ENCODE measurements around the gene CNTNAP5. TPM values are rescaled to one million over a fixed set of nuclear protein-coding genes. Genes with fewer than 3 reads are reported as not detected.

The CNTNAP5 gene
- total and polyA plus RNA-seq, 2 of the 8 experiments (the other 6 are each of a cell fraction or from before 2014, with no cell fraction given): 0.11 to 0.76 TPM

DNA sequence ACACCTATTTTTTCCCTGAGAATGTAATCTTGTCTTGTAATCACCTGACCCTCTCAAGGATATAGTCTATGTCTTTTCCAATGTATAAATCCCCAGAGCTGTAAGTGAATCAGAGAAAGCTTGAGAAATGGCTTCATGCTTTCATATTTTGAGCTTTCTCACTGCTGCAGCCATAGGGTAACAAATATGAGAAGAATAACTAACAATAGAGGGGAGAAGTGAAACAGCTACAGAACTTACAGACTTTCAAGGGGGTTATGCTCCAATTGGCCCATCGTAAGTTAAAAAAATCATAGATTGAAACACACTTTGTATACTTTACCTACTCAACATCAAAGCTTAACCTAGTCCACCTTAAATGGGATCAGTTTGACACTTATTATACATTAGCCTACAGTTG, 111.0 kb downstream of the CNTNAP5 start:
- H3K18ac ChIP-seq (ENCODE audit: extremely low read depth, low read length): no peak overlapping the region
- H3K4me3 ChIP-seq (ENCODE audit: extremely low read depth in 1 of 4, insufficient read depth in 2 of 4, low read depth in 3 of 4, low read length in 4 of 4): no peak overlapping the region
- H3K9me3 ChIP-seq (ENCODE audit: insufficient read depth in 2 of 2, low read depth in 1 of 2, low read length in 1 of 2): no peaks in the 10 kb centered on the region
- H3K56ac ChIP-seq (replicated peaks; ENCODE audit: insufficient read length, low read depth, low read length): no peak overlapping the region
- H3K36me3 ChIP-seq (ENCODE audit: control insufficient read depth in 2 of 4, insufficient read depth in 4 of 4, low read length in 3 of 4): no peaks in the 10 kb centered on the region
- no peaks in the 10 kb centered on the region for H3K79me1 ChIP-seq (ENCODE audit: low read depth, low read length)
- H2BK5ac ChIP-seq (ENCODE audit: low read depth, low read length): no peak overlapping the region
- H4K8ac ChIP-seq (ENCODE audit: extremely low read depth, insufficient read depth, low read length): no peak overlapping the region
- no peak overlapping the region for H2AFZ ChIP-seq (ENCODE audit: low read length)
- H2AK5ac ChIP-seq (ENCODE audit: low read depth, low read length): no peak overlapping the region
- no peak overlapping the region for H3K4me2 ChIP-seq (ENCODE audit: insufficient read depth in 1 of 2, low read depth in 2 of 2, low read length in 2 of 2)
- 88% methylated on average over 1 of the region's 1 CpG; no CpG with 5 or more reads in 1 of the 2 experiments for WGBS, 2 experiments (ENCODE audit: extremely low coverage in 1 of 2, insufficient coverage in 1 of 2, insufficient read length in 1 of 2, insufficient replicate concordance in 2 of 2, low coverage in 1 of 2, low lambda C conversion rate in 2 of 2, missing lambda C conversion rate in 1 of 2)
- H3K14ac ChIP-seq (ENCODE audit: insufficient read length): no peak overlapping the region
- H3K79me2 ChIP-seq (ENCODE audit: control insufficient read depth in 1 of 2, insufficient read depth in 2 of 2, low read length in 2 of 2): no peaks in the 10 kb centered on the region
- FAIRE-seq (no peak), DNase-seq (ENCODE audit: low read depth in 1 of 2, low spot score in 2 of 2) (no peak)
- H4K91ac ChIP-seq (replicated peaks; ENCODE audit: insufficient read length, low read length): no peak overlapping the region
- no peak overlapping the region for H3K9ac ChIP-seq (replicated peaks in 1 of 4; ENCODE audit: extremely low read depth in 1 of 4, low read depth in 3 of 4, low read length in 3 of 4)
- H3K23me2 ChIP-seq (ENCODE audit: low read depth, low read length): peaks cover 1% of the 10 kb centered on the region; the same call in 1 of the 2 replicates
- no peak overlapping the region for H3K4ac ChIP-seq (replicated peaks; ENCODE audit: insufficient read length, low read depth, low read length)
- H3K27me3 ChIP-seq (replicated peaks in 1 of 4; ENCODE audit: control insufficient read depth in 3 of 4, extremely low read depth in 1 of 4, insufficient read depth in 3 of 4, low read length in 3 of 4): no peaks in the 10 kb centered on the region
- H2BK12ac ChIP-seq (ENCODE audit: low read depth, low read length): no peak overlapping the region
- no peak overlapping the region for H3K23ac ChIP-seq (ENCODE audit: insufficient read length)
- no peak overlapping the region for H2BK20ac ChIP-seq (ENCODE audit: low read length)
- H3K27ac ChIP-seq (ENCODE audit: low read depth, low read length): no peak overlapping the region
- H3K4me1 ChIP-seq (replicated peaks in 1 of 4; ENCODE audit: control insufficient read depth in 3 of 4, insufficient read depth in 4 of 4, low read length in 3 of 4): no peaks in the 10 kb centered on the region
- no peak overlapping the region for H2BK120ac ChIP-seq (replicated peaks; ENCODE audit: low read depth, low read length)
- H4K5ac ChIP-seq (ENCODE audit: insufficient read length, low read depth, low read length): no peak overlapping the region
- ChIA-PET CTCF (ENCODE audit: partially characterized antibody) (no interaction called here), POLR2A (ENCODE audit: partially characterized antibody) (no interaction called here)
- H2BK15ac ChIP-seq (ENCODE audit: low read length): no peak overlapping the region
- no peaks in the 10 kb centered on the region for H4K20me1 ChIP-seq (replicated peaks in 1 of 2; ENCODE audit: control insufficient read depth in 1 of 2, insufficient read depth in 2 of 2, low read length in 2 of 2)
- TF ChIP-seq TAF7 (optimal IDR thresholded peaks at IDR 0.05; ENCODE audit: borderline replicate concordance, low read depth, low read length) (no peak), GABPA (IDR thresholded peaks at IDR 0.05; ENCODE audit: borderline replicate concordance, insufficient read depth, low read length) (no peak), RFX5 (IDR thresholded peaks at IDR 0.05; ENCODE audit: borderline replicate concordance, low read depth, low read length) (no peak), TEAD4 (IDR thresholded peaks at IDR 0.05; ENCODE audit: low read depth, low read length) (no peak), POU5F1 (IDR thresholded peaks at IDR 0.05; ENCODE audit: low read depth, low read length) (no peak), BRCA1 (IDR thresholded peaks at IDR 0.05; ENCODE audit: low read depth, low read length) (no peak), RBBP5 (IDR thresholded peaks at IDR 0.05; ENCODE audit: borderline replicate concordance, low read depth, low read length) (no peak), NANOG (IDR thresholded peaks at IDR 0.05; ENCODE audit: insufficient read depth, low read depth, low read length, poor library complexity, severe bottlenecking) (no peak), ASH2L (IDR thresholded peaks at IDR 0.05; ENCODE audit: low read length) (no peak), RAD21 (IDR thresholded peaks at IDR 0.05 in 1 of 2, conservative IDR thresholded peaks at IDR 0.05 in 1 of 2; ENCODE audit: low read depth in 2 of 2, low read length in 2 of 2) (no peak), RNF2 (IDR thresholded peaks at IDR 0.05; ENCODE audit: borderline replicate concordance, low read depth, low read length, missing control alignments, poor library complexity, severe bottlenecking) (no peak), TBP (IDR thresholded peaks at IDR 0.05; ENCODE audit: low read depth, low read length) (no peak), EGR1 (IDR thresholded peaks at IDR 0.05; ENCODE audit: borderline replicate concordance, low read depth, low read length) (no peak)

Measured in H1 (cell line).